CD4-positive, alpha-beta T cell treated with Interleukin-17A for 1 hour (primary cell): ENCODE measurements around the gene NUDT15.
"Not testable (repeated sequence)": the region's sequence is repeated elsewhere in the genome, so short reads cannot be mapped to it uniquely, and the experiment has no call there.

Experiments
- DNase-seq: peaks from one replicate; pipeline ENCODE4 v3.0.0-alpha.2; 2020

Gene NUDT15

DNA sequence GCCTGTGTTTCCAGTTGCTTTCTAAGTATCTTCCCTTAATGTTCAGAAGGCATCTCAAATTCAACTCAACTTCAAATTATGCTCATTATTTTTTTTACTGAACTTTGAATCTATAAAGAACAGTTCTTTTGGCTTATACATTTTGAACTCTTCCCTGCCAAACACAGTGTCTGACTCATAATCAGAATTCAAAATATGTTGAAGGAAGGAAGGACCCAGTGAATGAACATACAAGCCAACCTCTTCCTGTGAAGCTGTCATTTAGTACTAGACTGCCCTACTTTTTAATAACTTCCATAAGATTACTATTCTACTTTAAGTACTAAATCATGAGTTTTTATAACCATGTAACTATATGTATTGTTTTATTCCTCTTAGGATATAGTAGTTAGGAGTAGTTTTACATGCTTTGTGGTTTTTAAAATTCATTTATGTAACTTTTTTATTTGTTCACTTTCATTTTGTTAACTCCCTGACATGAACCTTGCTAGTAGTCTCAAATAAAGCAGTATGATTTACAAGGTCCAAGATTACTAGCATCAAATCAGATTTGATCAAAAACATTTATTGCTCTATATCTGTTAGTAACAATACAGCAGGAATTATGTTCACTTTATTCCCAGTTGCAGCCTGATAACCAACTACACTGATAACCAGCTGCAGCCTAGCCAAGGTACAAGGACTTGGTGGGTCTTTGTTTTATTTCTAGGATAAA is 6.4 kb downstream of the NUDT15 start:
- peak; percentile 5 for DNase-seq

DNA sequence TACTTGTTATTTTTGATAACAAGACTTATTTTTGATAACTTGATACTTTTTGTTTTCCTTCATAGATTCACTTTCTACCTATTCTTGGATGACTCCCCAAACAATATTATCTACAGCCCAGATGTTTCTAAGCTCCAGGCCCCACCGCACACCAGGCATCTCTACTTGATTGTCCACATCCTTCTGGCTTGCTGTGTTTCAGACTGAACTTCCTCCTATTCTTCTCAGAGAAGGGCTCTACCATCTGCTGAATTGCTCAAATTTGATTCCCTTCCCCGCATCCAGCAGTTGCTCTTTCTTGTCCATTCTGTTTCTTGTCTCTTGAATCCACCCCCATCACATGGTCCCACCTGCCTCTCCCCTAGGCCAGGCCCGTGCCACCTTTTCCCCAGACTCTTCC is 13.0 kb downstream of the NUDT15 start:
- no peak for DNase-seq

DNA sequence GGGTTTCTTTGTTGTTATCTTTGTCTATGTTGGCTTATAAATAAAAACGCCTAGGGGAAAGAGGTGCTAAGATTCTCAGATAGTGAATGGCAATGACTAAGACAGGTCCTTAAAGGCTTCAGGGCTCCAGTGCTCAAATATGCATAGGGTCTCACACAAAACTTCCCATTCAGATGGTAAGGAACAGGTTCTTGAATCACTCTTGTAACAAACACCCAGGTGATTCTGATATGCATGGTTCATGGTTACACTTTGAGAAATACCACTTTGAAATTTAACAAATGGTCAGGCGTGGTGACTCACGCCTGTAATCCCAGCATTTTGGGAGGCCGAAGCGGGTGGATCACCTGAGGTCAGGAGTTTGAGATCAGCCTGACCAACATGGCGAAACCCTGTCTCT is 17.1 kb downstream of the NUDT15 start:
- DNase-seq, result no peak

DNA sequence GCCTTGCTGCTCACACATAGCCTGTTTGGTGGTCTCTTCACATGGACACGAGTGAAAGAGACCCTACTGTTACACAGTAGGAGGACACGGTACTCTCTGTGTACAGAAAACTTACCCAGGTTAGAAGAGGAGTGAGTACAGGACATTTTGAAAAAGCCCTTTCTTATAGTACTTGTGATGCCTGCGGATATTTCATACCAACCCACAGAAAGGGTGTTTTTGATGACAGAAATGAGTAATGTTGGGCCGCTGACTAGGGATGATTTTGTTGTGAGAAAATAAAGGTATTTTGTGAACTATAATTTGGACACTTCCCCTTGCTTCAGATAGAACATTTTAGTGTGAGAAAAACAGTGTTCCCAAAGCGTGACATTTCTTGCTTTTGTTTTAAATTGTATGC is 18.2 kb downstream of the NUDT15 start:
- no peak for DNase-seq

DNA sequence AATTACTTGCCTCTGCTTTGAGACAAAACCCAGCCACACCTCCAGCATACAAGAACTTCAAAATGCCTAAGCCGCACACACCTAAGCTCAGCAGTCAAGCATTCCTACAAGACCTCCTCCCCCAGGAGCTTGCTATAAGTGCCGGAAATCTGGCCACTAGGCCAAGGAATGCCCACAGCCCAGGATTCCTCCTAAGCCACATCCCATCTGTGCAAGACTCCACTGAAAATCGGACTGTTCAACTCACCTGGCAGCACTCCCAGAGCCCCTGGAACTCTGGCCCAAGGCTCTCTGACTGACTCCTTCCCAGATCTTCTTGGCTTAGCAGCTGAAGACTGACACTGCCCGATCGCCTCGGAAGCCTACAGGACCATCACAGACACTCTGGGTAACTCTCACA is 21.0 kb downstream of the NUDT15 start:
- DNase-seq, result not testable (repeated sequence)

DNA sequence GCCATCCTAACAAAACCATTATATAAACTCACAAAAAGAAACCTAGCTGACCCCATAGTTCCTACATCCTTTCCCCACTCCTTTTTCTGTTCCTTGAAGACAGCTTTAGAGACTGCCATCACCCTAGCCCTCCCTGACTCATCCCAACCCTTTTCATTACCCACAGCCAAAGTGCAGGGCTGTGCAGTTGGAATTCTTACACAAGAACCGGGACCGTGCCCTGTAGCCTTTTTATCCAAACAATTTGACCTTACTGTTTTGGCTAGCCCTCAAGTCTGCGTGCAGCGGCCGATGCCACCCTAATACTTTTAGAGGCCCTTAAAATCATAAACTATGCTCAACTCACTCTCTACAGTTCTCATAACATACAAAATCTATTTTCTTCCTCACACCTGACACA is 22.4 kb downstream of the NUDT15 start:
- not testable (repeated sequence) for DNase-seq

DNA sequence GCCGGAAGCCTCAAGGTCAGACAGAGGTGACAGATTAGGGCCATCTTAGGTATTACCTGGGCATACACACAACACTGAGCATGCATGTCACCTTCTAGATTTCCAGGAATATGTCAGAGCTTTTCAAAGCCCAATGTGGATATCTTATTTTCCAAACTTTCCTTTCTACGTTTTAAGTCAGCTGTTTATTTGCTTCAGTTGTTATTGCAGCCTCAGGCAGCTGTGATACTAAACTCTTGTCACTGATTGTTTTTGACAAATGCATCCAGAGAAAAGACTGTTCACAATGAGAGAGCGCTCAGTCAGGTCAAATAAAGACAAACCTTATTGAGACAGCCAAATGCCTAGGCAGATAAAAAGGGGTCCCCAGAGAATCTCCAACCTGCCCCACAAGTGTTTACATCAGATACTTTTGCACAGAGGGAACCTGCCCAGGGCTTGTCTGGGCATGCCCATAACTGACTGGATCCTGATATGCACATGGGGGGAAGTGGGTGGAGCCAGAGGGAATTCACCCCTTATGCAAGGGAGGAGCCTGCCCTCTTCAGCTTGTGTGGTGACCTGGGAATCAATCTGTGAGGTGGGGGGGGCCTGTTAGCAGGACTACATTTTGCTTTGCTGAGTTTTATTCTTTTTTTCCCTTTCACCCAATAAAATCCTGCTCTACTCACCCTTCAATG is 28.9 kb downstream of the NUDT15 start:
- peak; percentile 23 for DNase-seq

DNA sequence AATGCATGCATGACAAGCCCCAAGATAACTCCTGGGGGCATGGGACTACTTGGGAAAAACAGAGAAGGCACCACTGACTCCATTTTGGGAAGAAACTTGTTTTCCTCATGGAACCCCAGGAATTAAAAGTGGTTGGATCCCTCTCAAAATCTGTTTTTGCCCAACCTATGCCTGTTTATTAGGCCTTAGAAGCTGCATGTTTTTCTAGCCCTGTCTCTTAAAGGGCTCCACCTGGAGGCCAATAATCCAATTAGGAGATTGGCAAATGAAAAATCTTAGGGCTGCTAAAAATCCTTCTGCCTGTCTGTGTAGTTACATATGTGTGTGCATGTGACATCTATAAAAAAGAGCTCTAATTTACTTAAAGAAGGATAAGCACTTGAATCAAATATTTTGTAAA is 30.5 kb downstream of the NUDT15 start:
- peak; percentile 7 for DNase-seq

DNA sequence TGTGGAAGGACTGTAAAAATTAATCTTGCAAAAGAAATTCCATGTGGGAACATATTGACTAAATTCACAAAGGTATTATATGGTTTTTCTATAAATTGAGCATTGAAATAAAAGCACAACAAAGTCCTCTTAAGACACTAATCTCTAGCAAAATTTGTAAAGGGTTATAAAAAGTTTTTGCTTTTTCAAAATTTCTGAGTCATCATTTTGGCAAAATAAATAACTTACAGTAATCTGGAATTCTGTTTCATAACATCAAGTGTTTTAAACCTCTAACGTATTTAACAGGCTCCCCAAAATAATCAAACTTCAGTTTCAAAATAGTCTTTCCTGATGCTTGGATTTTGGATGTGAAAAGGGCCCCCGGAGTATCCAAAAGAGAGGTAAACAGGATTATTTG is 31.4 kb downstream of the NUDT15 start:
- DNase-seq, result no peak

DNA sequence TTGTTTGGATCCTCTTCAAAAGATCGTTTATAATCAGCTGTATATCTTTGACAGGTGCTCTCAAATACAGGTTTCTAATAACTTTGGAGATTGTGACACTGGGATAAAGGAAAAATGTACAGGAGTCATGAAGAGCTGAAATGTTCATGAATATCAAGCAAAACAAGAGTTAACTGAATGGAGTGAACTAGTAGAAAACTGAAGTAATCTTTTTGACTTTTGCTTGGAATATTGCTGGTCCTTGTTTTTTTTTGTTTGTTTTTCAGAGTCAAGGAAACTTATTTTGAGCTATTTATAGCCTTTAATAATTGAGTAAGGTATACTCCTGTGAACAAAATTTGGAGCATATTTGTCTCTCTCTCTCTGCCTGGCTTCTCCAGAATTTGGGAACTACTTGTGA is 32.0 kb downstream of the NUDT15 start:
- DNase-seq, result no peak

DNA sequence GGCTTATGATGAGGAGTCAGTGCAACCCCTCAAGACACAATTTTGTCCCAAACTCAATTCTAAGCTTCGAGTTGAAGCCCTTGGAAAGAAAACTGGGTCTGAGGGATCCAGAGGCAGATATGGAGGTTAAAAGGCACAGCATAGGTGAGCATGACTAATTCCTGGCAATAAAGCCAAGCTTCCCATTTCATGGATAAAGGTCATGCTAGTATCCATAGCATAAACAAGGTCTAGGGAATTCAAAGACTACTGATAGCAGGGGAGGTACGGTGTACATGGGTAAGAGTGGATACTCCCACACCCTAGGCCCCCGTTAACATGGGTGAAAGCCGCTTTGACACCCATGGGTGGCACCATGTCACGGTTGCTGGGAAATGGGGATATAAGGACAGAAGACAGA is 33.4 kb downstream of the NUDT15 start:
- no peak for DNase-seq

DNA sequence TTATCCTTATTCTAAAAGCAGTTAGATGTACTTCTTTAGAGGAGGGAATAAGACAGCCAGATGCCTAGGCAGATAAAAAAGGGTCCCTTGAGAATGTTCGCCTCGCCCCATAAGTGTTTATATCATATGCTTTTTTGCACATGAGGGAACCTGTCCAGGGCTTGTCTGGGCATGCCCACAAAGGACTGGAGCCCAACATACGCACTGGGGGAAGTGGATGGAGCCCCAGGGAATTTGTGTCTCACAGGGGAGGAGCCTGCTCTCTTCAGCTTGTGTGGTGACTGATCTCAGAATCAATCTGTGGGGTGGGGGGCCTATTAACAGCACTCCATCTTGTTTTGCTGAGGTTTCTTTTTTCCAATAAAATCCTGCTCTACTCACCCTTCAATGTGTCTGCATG is 34.8 kb downstream of the NUDT15 start:
- no peak for DNase-seq

DNA sequence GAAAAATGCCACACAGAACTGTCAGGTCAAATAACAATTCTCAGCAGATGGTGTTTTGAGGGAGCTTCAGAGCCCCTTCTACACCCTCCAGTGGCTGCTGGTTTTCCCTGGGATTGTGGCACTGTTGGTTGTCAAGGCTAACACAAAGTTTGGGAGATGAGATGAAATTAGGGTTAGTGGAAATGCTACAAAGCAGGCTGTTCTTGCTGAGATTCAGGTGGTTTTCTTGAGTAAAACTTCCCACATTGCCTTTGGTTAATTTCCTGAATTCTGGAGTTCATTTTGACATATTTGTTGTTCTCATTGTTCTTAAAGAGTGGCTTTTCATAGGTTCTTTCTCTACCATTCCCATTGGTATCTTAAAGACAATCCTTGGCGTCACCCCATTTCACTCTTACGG is 35.3 kb downstream of the NUDT15 start:
- DNase-seq, result no peak

DNA sequence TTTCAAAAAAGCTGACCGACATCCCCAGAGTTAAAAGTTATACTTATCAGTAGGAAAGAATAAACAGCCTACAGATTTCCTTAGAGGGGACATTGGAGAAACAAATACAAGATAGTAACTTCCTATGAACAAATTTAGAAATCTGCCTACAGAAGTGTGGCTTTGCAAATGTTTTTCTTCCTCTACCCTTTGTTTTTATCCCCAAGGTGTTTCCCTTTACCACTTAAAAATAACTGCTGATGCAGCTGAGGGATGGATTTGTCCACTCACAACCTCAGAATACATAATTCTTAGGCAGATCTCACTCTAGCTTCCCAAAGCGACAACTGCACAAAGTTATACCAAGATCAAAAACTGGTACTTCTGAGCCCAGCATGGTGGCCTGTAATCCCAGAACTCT is 36.5 kb downstream of the NUDT15 start:
- DNase-seq, result no peak

DNA sequence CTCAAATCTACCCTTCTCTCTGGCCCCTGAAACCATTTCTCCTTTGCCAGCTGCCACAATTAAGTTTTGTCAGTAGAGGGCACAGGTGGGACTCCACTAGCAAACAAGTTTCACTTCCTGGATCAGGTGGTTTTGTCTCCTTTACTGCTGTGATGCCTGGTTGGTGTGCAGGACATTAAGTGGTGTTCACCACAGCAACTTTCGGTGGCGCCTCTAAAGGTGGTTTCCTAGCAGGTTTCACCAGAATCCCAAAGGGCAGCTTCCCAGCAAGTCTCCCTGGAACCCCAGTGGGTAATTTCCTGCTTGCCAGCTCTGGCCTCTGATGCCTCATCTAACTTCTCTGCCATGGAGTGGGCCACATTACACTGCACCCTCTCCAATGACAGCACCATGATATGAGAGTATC is 40.7 kb downstream of the NUDT15 start:
- peak; percentile 47 for DNase-seq

DNA sequence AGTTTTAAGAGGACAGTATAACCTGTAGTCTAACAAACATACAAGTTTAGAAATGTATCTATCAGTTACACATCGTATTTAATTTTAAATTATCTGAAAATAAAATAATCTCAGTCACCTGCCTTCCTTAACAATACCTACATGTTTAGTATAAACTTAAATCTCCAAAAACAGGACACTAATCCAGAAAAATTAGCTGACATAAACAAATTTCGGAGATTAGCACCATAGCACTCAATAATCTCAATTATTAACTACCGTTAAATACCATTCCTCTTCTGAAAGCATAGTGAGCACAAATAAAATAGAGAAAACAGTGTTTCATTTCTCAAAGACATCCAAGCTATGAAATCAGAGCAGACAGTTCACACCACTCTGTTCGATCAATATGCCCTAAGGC is 44.2 kb downstream of the NUDT15 start:
- DNase-seq, result no peak

DNA sequence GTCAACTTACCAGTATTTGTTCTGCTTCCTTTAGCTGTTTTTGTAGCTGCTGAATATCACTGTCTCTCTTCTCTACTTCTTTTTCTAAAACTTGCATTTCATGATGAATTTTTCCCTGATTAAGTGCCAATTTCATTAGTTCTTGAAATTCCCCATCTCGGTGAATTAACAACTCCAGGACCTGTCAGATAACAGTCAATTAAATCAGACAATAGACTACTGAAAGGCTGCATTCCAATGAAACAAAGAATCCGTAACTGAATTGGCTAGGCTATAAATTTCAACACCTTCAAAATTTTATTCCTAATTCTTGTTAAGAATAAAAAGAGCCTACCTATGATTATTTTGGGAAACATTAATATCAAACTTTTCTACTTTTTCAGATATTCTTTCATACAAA is 48.7 kb downstream of the NUDT15 start:
- DNase-seq, result no peak

DNA sequence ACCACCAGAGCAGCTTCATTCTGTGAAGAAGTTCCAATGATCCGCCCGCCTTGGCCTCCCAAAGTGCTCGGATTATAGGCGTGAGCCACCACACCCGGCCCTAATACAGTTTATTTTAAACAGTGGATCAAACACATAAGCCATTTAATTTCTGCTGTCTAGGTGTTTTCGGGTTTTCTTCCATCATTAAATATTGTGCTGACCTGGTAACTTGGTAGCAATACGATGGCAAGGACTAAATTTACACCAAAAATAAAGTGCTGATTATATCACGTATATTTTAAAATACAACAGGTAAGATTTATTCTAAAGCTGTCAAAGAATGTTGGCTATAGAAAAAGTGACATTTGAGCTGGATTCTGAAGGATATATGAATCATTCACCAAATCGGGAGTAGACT is 56.1 kb downstream of the NUDT15 start:
- DNase-seq, result no peak

DNA sequence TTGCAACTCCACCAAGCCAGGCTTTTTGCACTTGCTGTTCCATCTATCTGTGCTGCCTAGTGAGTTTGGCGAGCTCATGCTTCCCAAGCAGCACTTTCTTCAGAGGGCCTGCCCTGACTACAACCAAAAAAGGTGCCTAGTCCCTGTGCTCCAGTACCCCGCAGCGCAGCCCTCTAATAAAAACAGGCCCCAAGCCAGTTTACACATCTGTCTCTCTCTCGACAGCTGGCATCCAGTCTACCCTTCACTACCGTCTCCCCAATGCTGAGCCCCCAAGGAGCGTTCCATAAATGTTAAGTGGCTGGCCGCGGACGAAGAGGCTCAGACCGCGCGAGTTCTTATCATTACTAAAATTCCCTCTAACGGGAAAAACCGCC is 56.9 kb downstream of the NUDT15 start:
- DNase-seq, result no peak

DNA sequence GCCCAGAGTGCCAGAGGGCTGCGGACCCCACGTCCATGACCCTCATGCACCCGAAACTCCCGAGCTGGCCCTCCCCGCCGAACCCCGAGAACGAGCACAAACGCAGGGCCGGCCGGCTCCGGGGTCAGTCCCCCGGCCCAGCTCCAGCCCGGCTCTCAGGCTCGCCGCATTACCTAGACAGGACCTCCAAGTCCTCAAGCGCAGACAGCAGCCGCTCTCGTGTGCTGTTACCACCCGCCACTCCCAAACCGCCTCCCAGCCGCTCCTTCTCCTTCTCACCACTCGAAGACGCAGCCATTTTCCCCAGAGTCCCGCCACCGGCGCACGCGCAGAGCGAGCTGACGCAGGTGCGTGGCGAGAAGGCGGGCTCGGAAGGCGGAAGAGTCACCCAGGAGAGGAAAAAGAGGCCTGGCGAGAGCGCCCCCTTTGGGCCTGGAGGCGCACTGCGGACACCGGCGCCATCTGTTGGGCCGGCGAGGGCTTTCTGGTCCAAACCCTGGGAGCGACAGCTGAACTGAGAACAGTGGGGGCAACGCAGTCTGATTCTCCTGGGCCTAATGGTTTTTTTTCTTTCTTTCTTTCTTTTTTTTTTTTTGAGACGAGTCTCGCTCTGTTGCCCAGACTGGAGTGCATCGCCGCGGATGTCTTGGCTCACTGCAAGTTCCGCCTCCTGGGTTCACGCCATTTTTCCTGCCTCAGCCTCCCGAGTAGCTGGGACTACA is 57.4 kb downstream of the NUDT15 start, which contains the start of gene MED4:
TSS of gene MED4 (minus strand) at position 324 of the 722 bp plus-strand sequence. CDS start at position 298, 26 bp downstream.
- DNase-seq, result peak; percentile 97

DNA sequence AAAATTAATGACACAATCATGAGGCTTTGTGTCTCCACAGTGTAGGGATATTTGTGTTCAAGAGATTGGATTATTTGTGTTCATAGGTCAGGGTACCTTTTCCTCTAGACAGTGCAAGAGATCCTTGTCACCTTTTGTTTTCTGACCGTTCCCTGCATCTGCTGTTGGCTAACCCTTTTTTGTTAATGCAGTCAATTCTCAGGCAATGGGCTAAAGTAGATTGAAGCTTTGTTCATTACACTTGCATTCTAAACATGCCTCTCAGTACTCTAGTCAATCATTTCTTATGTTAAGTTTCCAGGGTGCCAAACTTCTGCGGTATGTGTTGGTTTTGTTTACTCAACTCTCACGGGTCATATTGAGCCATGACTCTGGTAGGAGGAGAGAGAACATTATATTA is 59.1 kb downstream of the NUDT15 start:
- DNase-seq, result no peak
